ENCODE results near the gene DIP2C.
"Not testable (repeated sequence)": the region's sequence is repeated elsewhere in the genome, so short reads cannot be mapped to it uniquely, and the experiment has no call there.

DIP2C gene

GRCh38 chr10:354901-355617, 334.4 kb downstream of the DIP2C start:
- H3K27me3 ChIP-seq (ENCODE audit: control insufficient read depth, insufficient read depth, low read length), result no peaks in the 10 kb centered on the region
- H3K4me3 ChIP-seq (ENCODE audit: low read length), result no peak overlapping the region
- H3K4me2 ChIP-seq (ENCODE audit: low read length), result no peak overlapping the region
- H3K36me3 ChIP-seq (ENCODE audit: insufficient read depth, low read length), result peaks cover 30% of the 10 kb centered on the region
- no peaks in the 10 kb centered on the region for H3K9me3 ChIP-seq (replicated peaks; ENCODE audit: low read length)
- H3K4me1 ChIP-seq (ENCODE audit: control insufficient read depth, insufficient read depth, low read length), result no peaks in the 10 kb centered on the region
- H3K9ac ChIP-seq (ENCODE audit: low read depth, low read length), result no peak overlapping the region

- H3K4me1 ChIP-seq (ENCODE audit: control insufficient read depth, insufficient read depth, low read length), result no peaks in the 10 kb centered on the region
- no peak overlapping the region for H3K4me3 ChIP-seq (ENCODE audit: low read length)
- H3K4me2 ChIP-seq (ENCODE audit: low read length), result no peak overlapping the region
- H3K9ac ChIP-seq (ENCODE audit: low read depth, low read length), result no peak overlapping the region
- H3K36me3 ChIP-seq (ENCODE audit: insufficient read depth, low read length), result peaks cover 40% of the 10 kb centered on the region
- H3K9me3 ChIP-seq (replicated peaks; ENCODE audit: low read length), result no peaks in the 10 kb centered on the region
- H3K27me3 ChIP-seq (ENCODE audit: control insufficient read depth, insufficient read depth, low read length), result no peaks in the 10 kb centered on the region
Observed at GRCh38 chr10:352476-353235, 336.8 kb downstream of the DIP2C start.

GRCh38 chr10:351770-352334, 337.6 kb downstream of the DIP2C start:
- H3K4me2 ChIP-seq (ENCODE audit: low read length), result no peak overlapping the region
- H3K4me3 ChIP-seq (ENCODE audit: low read length), result no peak overlapping the region
- H3K4me1 ChIP-seq (ENCODE audit: control insufficient read depth, insufficient read depth, low read length), result no peaks in the 10 kb centered on the region
- H3K9ac ChIP-seq (ENCODE audit: low read depth, low read length), result no peak overlapping the region
- H3K27me3 ChIP-seq (ENCODE audit: control insufficient read depth, insufficient read depth, low read length), result no peaks in the 10 kb centered on the region
- no peaks in the 10 kb centered on the region for H3K9me3 ChIP-seq (replicated peaks; ENCODE audit: low read length)
- peaks cover 33% of the 10 kb centered on the region for H3K36me3 ChIP-seq (ENCODE audit: insufficient read depth, low read length)

GRCh38 chr10:350981-351501, 338.4 kb downstream of the DIP2C start:
- no peaks in the 10 kb centered on the region for H3K27me3 ChIP-seq (ENCODE audit: control insufficient read depth, insufficient read depth, low read length)
- H3K4me2 ChIP-seq (ENCODE audit: low read length), result no peak overlapping the region
- peaks cover 26% of the 10 kb centered on the region for H3K36me3 ChIP-seq (ENCODE audit: insufficient read depth, low read length)
- H3K4me3 ChIP-seq (ENCODE audit: low read length), result no peak overlapping the region
- no peaks in the 10 kb centered on the region for H3K9me3 ChIP-seq (replicated peaks; ENCODE audit: low read length)
- H3K9ac ChIP-seq (ENCODE audit: low read depth, low read length), result no peak overlapping the region
- H3K4me1 ChIP-seq (ENCODE audit: control insufficient read depth, insufficient read depth, low read length), result no peaks in the 10 kb centered on the region

GRCh38 chr10:349081-349480, 340.4 kb downstream of the DIP2C start:
- Histone ChIP-seq H3K36me3 (ENCODE audit: insufficient read depth, low read length) (peaks cover 22% of the 10 kb centered on the region), H3K4me2 (ENCODE audit: low read length) (no peak overlapping the region)

GRCh38 chr10:348456-348855, 341.0 kb downstream of the DIP2C start:
- Histone ChIP-seq H3K9ac (ENCODE audit: low read depth, low read length) (no peak overlapping the region), H3K36me3 (ENCODE audit: insufficient read depth, low read length) (peaks cover 22% of the 10 kb centered on the region), H3K4me2 (ENCODE audit: low read length) (no peak overlapping the region), H3K9me3 (replicated peaks; ENCODE audit: low read length) (no peaks in the 10 kb centered on the region), H3K27me3 (ENCODE audit: control insufficient read depth, insufficient read depth, low read length) (no peaks in the 10 kb centered on the region), H3K4me1 (ENCODE audit: control insufficient read depth, insufficient read depth, low read length) (no peaks in the 10 kb centered on the region), H3K4me3 (ENCODE audit: low read length) (no peak overlapping the region)

More at GRCh38 chr10:349081-349480, 340.4 kb downstream of the DIP2C start:
- Histone ChIP-seq H3K4me3 (ENCODE audit: low read length) (no peak overlapping the region), H3K4me1 (ENCODE audit: control insufficient read depth, insufficient read depth, low read length) (no peaks in the 10 kb centered on the region), H3K27me3 (ENCODE audit: control insufficient read depth, insufficient read depth, low read length) (no peaks in the 10 kb centered on the region), H3K9ac (ENCODE audit: low read depth, low read length) (no peak overlapping the region), H3K9me3 (replicated peaks; ENCODE audit: low read length) (no peaks in the 10 kb centered on the region)

- H3K9me3 ChIP-seq (replicated peaks; ENCODE audit: low read length); H3K9ac ChIP-seq (ENCODE audit: low read depth, low read length): not testable (repeated sequence)
- peaks cover 22% of the 10 kb centered on the region for H3K36me3 ChIP-seq (ENCODE audit: insufficient read depth, low read length)
Observed at GRCh38 chr10:347774-348173, 341.7 kb downstream of the DIP2C start.

GRCh38 chr10:347190-347589, 342.3 kb downstream of the DIP2C start:
- H3K27me3 ChIP-seq (ENCODE audit: control insufficient read depth, insufficient read depth, low read length); H3K4me1 ChIP-seq (ENCODE audit: control insufficient read depth, insufficient read depth, low read length); H3K4me2 ChIP-seq (ENCODE audit: low read length); H3K4me3 ChIP-seq (ENCODE audit: low read length); H3K9ac ChIP-seq (ENCODE audit: low read depth, low read length); H3K9me3 ChIP-seq (replicated peaks; ENCODE audit: low read length): not testable (repeated sequence)
- H3K36me3 ChIP-seq (ENCODE audit: insufficient read depth, low read length), result peaks cover 19% of the 10 kb centered on the region

More at GRCh38 chr10:347774-348173, 341.7 kb downstream of the DIP2C start:
- not testable (repeated sequence) for H3K4me3 ChIP-seq (ENCODE audit: low read length); H3K4me2 ChIP-seq (ENCODE audit: low read length); H3K4me1 ChIP-seq (ENCODE audit: control insufficient read depth, insufficient read depth, low read length); H3K27me3 ChIP-seq (ENCODE audit: control insufficient read depth, insufficient read depth, low read length)

GRCh38 chr10:344582-345200, 344.8 kb downstream of the DIP2C start:
- Histone ChIP-seq H3K9me3 (replicated peaks; ENCODE audit: low read length) (no peaks in the 10 kb centered on the region), H3K9ac (ENCODE audit: low read depth, low read length) (no peak overlapping the region), H3K4me3 (ENCODE audit: low read length) (no peak overlapping the region), H3K4me1 (ENCODE audit: control insufficient read depth, insufficient read depth, low read length) (no peaks in the 10 kb centered on the region), H3K4me2 (ENCODE audit: low read length) (no peak overlapping the region), H3K36me3 (ENCODE audit: insufficient read depth, low read length) (peaks cover 24% of the 10 kb centered on the region), H3K27me3 (ENCODE audit: control insufficient read depth, insufficient read depth, low read length) (no peaks in the 10 kb centered on the region)

GRCh38 chr10:343231-344220, 345.9 kb downstream of the DIP2C start:
- Histone ChIP-seq H3K4me2 (ENCODE audit: low read length) (no peak overlapping the region), H3K9ac (ENCODE audit: low read depth, low read length) (no peak overlapping the region), H3K4me3 (ENCODE audit: low read length) (no peak overlapping the region), H3K4me1 (ENCODE audit: control insufficient read depth, insufficient read depth, low read length) (peaks cover 10% of the 10 kb centered on the region), H3K9me3 (replicated peaks; ENCODE audit: low read length) (no peaks in the 10 kb centered on the region), H3K36me3 (ENCODE audit: insufficient read depth, low read length) (peaks cover 19% of the 10 kb centered on the region), H3K27me3 (ENCODE audit: control insufficient read depth, insufficient read depth, low read length) (no peaks in the 10 kb centered on the region)
